ENCODE data around the gene HIF1AN. TPM values are rescaled to one million over a fixed set of nuclear protein-coding genes. Genes with fewer than 3 reads are reported as not detected.

Gene HIF1AN
- total RNA-seq, 1 experiment from 2014 or later: 49.9 TPM

DNA sequence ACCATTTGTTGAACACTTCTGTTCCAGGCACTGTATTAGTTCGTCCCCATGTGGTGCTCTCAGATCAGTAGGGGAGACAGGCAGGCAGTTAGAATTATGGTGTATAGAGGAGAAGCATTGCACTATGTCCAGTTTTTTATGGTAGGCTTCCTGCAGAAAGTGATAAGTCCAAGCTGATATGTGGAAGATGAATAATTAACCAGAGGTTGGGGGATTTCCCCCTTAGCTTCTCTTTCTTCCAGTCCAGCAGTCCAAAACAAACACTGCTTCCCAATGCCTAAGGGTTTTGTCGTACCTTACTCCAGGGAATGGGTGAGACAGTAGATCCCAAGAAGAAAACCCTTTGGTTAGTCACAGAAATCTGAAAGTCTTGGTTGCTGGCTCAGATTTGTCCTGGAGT is 19.2 kb downstream of the HIF1AN start (continued):
- TF ChIP-seq ZNF423 (CRISPR knock-in tag; IDR thresholded peaks at IDR 0.05): no peak
- TF ChIP-seq, protein P1, sequence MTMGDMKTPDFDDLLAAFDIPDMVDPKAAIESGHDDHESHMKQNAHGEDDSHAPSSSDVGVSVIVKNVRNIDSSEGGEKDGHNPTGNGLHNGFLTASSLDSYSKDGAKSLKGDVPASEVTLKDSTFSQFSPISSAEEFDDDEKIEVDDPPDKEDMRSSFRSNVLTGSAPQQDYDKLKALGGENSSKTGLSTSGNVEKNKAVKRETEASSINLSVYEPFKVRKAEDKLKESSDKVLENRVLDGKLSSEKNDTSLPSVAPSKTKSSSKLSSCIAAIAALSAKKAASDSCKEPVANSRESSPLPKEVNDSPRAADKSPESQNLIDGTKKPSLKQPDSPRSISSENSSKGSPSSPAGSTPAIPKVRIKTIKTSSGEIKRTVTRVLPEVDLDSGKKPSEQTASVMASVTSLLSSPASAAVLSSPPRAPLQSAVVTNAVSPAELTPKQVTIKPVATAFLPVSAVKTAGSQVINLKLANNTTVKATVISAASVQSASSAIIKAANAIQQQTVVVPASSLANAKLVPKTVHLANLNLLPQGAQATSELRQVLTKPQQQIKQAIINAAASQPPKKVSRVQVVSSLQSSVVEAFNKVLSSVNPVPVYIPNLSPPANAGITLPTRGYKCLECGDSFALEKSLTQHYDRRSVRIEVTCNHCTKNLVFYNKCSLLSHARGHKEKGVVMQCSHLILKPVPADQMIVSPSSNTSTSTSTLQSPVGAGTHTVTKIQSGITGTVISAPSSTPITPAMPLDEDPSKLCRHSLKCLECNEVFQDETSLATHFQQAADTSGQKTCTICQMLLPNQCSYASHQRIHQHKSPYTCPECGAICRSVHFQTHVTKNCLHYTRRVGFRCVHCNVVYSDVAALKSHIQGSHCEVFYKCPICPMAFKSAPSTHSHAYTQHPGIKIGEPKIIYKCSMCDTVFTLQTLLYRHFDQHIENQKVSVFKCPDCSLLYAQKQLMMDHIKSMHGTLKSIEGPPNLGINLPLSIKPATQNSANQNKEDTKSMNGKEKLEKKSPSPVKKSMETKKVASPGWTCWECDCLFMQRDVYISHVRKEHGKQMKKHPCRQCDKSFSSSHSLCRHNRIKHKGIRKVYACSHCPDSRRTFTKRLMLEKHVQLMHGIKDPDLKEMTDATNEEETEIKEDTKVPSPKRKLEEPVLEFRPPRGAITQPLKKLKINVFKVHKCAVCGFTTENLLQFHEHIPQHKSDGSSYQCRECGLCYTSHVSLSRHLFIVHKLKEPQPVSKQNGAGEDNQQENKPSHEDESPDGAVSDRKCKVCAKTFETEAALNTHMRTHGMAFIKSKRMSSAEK (CRISPR knock-in tag; IDR thresholded peaks at IDR 0.05; ENCODE audit: borderline replicate concordance): no peak

DNA sequence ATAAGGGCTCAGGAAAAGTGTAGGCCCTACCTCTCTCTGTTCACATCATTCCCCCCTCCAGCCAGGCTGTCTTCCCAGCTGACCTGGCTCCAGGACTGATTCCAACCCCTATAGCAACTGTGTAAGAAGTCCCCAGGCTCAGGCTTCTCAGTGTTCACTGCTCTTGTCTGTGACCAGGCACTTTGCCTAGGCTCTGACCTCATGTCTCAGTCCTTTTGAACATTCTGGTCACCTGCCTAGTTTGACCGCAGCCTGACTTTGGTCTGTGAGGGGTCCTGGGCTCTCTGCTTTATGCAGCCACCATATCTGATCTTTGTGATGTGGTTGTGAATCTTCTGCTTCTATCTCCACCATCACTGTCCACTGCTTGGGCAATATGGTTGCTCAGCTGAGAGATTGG is 24.5 kb downstream of the HIF1AN start:
- POLR2A ChIA-PET: no interaction called here
- ATAC-seq: no peak
- Mint-ChIP-seq H3K27me3 (ENCODE audit: low read depth) (peaks cover 33% of the 10 kb centered on the region), H3K36me3 (peaks cover 4% of the 10 kb centered on the region; the same call in 1 of the 2 replicates), H3K4me1 (peaks cover 9% of the 10 kb centered on the region; the same call in 1 of the 2 replicates), H3K27ac (no peak overlapping the region), H3K4me3 (no peak overlapping the region), H3K9me3 (no peaks in the 10 kb centered on the region)
- CTCF ChIA-PET: interaction anchor here (0.6 to 5.5 kb wide), 5 partner anchors 24 to 328 kb away, joined by 3 to 107 read pairs (median 3); partner anchors contain the start of gene HIF1AN
- DNase-seq (ENCODE audit: low spot score): no peak
- TF ChIP-seq, protein P2, sequence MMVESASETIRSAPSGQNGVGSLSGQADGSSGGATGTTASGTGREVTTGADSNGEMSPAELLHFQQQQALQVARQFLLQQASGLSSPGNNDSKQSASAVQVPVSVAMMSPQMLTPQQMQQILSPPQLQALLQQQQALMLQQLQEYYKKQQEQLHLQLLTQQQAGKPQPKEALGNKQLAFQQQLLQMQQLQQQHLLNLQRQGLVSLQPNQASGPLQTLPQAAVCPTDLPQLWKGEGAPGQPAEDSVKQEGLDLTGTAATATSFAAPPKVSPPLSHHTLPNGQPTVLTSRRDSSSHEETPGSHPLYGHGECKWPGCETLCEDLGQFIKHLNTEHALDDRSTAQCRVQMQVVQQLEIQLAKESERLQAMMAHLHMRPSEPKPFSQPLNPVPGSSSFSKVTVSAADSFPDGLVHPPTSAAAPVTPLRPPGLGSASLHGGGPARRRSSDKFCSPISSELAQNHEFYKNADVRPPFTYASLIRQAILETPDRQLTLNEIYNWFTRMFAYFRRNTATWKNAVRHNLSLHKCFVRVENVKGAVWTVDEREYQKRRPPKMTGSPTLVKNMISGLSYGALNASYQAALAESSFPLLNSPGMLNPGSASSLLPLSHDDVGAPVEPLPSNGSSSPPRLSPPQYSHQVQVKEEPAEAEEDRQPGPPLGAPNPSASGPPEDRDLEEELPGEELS (CRISPR knock-in tag; IDR thresholded peaks at IDR 0.05): no peak
- TF ChIP-seq ZNF416 (CRISPR knock-in tag; IDR thresholded peaks at IDR 0.05) (no peak), GABPB1 (CRISPR knock-in tag; IDR thresholded peaks at IDR 0.05) (no peak), GTF2I (CRISPR knock-in tag; conservative IDR thresholded peaks at IDR 0.05) (no peak), ZNF317 (CRISPR knock-in tag; IDR thresholded peaks at IDR 0.05; ENCODE audit: borderline replicate concordance, low read depth) (no peak), TEAD1 (CRISPR knock-in tag; IDR thresholded peaks at IDR 0.05) (no peak), MXD4 (CRISPR knock-in tag; IDR thresholded peaks at IDR 0.05; ENCODE audit: borderline replicate concordance) (no peak), GRHL2 (CRISPR knock-in tag; IDR thresholded peaks at IDR 0.05; ENCODE audit: insufficient replicate concordance, severe bottlenecking) (no peak)
- TF ChIP-seq, protein P3, sequence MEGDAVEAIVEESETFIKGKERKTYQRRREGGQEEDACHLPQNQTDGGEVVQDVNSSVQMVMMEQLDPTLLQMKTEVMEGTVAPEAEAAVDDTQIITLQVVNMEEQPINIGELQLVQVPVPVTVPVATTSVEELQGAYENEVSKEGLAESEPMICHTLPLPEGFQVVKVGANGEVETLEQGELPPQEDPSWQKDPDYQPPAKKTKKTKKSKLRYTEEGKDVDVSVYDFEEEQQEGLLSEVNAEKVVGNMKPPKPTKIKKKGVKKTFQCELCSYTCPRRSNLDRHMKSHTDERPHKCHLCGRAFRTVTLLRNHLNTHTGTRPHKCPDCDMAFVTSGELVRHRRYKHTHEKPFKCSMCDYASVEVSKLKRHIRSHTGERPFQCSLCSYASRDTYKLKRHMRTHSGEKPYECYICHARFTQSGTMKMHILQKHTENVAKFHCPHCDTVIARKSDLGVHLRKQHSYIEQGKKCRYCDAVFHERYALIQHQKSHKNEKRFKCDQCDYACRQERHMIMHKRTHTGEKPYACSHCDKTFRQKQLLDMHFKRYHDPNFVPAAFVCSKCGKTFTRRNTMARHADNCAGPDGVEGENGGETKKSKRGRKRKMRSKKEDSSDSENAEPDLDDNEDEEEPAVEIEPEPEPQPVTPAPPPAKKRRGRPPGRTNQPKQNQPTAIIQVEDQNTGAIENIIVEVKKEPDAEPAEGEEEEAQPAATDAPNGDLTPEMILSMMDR (IDR thresholded peaks at IDR 0.05): no peak
- TF ChIP-seq, protein P4, sequence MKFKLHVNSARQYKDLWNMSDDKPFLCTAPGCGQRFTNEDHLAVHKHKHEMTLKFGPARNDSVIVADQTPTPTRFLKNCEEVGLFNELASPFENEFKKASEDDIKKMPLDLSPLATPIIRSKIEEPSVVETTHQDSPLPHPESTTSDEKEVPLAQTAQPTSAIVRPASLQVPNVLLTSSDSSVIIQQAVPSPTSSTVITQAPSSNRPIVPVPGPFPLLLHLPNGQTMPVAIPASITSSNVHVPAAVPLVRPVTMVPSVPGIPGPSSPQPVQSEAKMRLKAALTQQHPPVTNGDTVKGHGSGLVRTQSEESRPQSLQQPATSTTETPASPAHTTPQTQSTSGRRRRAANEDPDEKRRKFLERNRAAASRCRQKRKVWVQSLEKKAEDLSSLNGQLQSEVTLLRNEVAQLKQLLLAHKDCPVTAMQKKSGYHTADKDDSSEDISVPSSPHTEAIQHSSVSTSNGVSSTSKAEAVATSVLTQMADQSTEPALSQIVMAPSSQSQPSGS (CRISPR knock-in tag; IDR thresholded peaks at IDR 0.05; ENCODE audit: borderline replicate concordance, low read depth): no peak
- TF ChIP-seq, protein P5, sequence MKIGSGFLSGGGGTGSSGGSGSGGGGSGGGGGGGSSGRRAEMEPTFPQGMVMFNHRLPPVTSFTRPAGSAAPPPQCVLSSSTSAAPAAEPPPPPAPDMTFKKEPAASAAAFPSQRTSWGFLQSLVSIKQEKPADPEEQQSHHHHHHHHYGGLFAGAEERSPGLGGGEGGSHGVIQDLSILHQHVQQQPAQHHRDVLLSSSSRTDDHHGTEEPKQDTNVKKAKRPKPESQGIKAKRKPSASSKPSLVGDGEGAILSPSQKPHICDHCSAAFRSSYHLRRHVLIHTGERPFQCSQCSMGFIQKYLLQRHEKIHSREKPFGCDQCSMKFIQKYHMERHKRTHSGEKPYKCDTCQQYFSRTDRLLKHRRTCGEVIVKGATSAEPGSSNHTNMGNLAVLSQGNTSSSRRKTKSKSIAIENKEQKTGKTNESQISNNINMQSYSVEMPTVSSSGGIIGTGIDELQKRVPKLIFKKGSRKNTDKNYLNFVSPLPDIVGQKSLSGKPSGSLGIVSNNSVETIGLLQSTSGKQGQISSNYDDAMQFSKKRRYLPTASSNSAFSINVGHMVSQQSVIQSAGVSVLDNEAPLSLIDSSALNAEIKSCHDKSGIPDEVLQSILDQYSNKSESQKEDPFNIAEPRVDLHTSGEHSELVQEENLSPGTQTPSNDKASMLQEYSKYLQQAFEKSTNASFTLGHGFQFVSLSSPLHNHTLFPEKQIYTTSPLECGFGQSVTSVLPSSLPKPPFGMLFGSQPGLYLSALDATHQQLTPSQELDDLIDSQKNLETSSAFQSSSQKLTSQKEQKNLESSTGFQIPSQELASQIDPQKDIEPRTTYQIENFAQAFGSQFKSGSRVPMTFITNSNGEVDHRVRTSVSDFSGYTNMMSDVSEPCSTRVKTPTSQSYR (CRISPR knock-in tag; IDR thresholded peaks at IDR 0.05): no peak
